ENCODE data around the gene UBE2H.

- no peak for TF ChIP-seq CTCF (optimal IDR thresholded peaks at IDR 0.05 in 1 of 3, IDR thresholded peaks at IDR 0.05 in 1 of 3, conservative IDR thresholded peaks at IDR 0.05 in 1 of 3; ENCODE audit: extremely low read depth in 1 of 3, insufficient read depth in 2 of 3, low read length in 3 of 3)
- TF ChIP-seq EZH2 (IDR thresholded peaks at IDR 0.05; ENCODE audit: low read length), result no peak
Measured at GRCh38 chr7:129883151-129883550, 69.6 kb downstream of the UBE2H start.
